Upper lobe of left lung (tissue), 4 donors: ENCODE measurements around the gene ZNF490.

Experiments used
- EP300 ChIP-seq, 4 donors: sonication (generic); formaldehyde crosslinking; IDR thresholded peaks; one replicate each; pipeline ENCODE4 v1.5.1; 2017; ENCODE audit warnings: antibody characterized with exemption in 4 of 4, control low read depth in 2 of 4
- POLR2A ChIP-seq, 4 donors: fragments of 450-650 bp; IDR thresholded peaks; one replicate each; pipeline ENCODE4 v1.5.1; 2016 to 2017; ENCODE audit warnings: antibody characterized with exemption in 4 of 4, mild to moderate bottlenecking in 2 of 4
- POLR2AphosphoS5 ChIP-seq, 2 donors: sonication (generic); formaldehyde crosslinking; IDR thresholded peaks; one replicate each; pipeline ENCODE4 v1.5.1; 2017; ENCODE audit warnings: antibody characterized with exemption in 2 of 2
- TF ChIP-seq, protein P1 (sequence below), 6 experiments: fragments of 450-650 bp in 4 of 6; fragments of 200-600 bp in 2 of 6; sonication (generic) in 2 of 6; IDR thresholded peaks; one replicate each; pipeline ENCODE4 v1.5.1; 2016 to 2019; ENCODE audit warnings: antibody characterized with exemption in 6 of 6

DNA sequence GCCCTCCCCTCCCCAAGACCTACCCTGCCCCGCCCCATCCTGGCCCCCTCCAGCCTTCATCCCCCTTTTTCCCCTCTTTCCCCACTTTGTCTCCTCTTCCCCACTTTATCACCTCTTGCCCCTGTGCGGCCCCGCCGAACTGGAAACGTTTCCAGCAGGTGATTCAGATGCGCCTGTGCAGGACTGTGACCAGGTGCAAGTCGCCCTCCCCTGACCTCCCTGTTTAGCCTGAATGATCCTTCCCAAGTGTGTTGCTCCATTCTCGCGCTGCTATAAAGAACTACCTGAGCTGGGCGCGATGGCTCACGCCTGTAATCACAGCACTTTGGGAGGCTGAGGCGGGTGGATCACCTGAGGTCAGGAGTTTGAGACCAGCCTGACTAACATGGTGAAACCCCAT is 26.0 kb upstream of the ZNF490 start:
- TF ChIP-seq POLR2A (IDR thresholded peaks at IDR 0.05): no peak
- no peak for TF ChIP-seq POLR2AphosphoS5 (IDR thresholded peaks at IDR 0.05)
- TF ChIP-seq, protein P1, sequence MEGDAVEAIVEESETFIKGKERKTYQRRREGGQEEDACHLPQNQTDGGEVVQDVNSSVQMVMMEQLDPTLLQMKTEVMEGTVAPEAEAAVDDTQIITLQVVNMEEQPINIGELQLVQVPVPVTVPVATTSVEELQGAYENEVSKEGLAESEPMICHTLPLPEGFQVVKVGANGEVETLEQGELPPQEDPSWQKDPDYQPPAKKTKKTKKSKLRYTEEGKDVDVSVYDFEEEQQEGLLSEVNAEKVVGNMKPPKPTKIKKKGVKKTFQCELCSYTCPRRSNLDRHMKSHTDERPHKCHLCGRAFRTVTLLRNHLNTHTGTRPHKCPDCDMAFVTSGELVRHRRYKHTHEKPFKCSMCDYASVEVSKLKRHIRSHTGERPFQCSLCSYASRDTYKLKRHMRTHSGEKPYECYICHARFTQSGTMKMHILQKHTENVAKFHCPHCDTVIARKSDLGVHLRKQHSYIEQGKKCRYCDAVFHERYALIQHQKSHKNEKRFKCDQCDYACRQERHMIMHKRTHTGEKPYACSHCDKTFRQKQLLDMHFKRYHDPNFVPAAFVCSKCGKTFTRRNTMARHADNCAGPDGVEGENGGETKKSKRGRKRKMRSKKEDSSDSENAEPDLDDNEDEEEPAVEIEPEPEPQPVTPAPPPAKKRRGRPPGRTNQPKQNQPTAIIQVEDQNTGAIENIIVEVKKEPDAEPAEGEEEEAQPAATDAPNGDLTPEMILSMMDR (IDR thresholded peaks at IDR 0.05): no peak
- no peak for TF ChIP-seq EP300 (IDR thresholded peaks at IDR 0.05)
